GM21528 (cell line): Measurements from ENCODE around the gene MLF1.
A peak's percentile ranks its signal among the peaks of the same experiment; 100 is the strongest.
"Not testable (repeated sequence)": the region's sequence is repeated elsewhere in the genome, so short reads cannot be mapped to it uniquely, and the experiment has no call there.

ENCODE experiments used
- ATAC-seq: cut with Tn5 transposase; IDR thresholded peaks from one replicate; pipeline ENCODE4 v1.9.1; 2021; ENCODE audit warnings: mild to moderate bottlenecking, moderate library complexity; ENCODE audit not compliant: unreplicated experiment, low FRiP score

The MLF1 gene

GRCh38 chr3:158570999-158571702, at the start of gene MLF1:
MLF1 (plus strand) TSS chr3:158571194; CDS start chr3:158571301, 107 bp downstream.
- peak; percentile 100 for ATAC-seq

- no peak for ATAC-seq
These were observed 48.5 kb upstream of the MLF1 start for GRCh38 chr3:158522221-158523136.

- ATAC-seq, result no peak
These were observed 42.8 kb upstream of the MLF1 start for GRCh38 chr3:158528076-158528674.

GRCh38 chr3:158531334-158531733, 39.7 kb upstream of the MLF1 start:
- ATAC-seq, result no peak

- no peak for ATAC-seq
These were observed 38.8 kb upstream of the MLF1 start for GRCh38 chr3:158532099-158532734.

- no peak for ATAC-seq
These were observed 35.1 kb upstream of the MLF1 start for GRCh38 chr3:158535918-158536317.

GRCh38 chr3:158539414-158540014, 31.5 kb upstream of the MLF1 start:
- ATAC-seq, result peak; percentile 61

- no peak for ATAC-seq
These were observed 30.9 kb upstream of the MLF1 start for GRCh38 chr3:158540066-158540465.

GRCh38 chr3:158548691-158549090, 22.3 kb upstream of the MLF1 start:
- no peak for ATAC-seq

- ATAC-seq, result not testable (repeated sequence)
These were observed 21.1 kb upstream of the MLF1 start for GRCh38 chr3:158549938-158550337.

- ATAC-seq, result no peak
These were observed 18.9 kb upstream of the MLF1 start for GRCh38 chr3:158552124-158552523.

- ATAC-seq, result no peak
These were observed 11.5 kb upstream of the MLF1 start for GRCh38 chr3:158559504-158559903.

- ATAC-seq, result no peak
These were observed 10.0 kb upstream of the MLF1 start for GRCh38 chr3:158560979-158561378.

- no peak for ATAC-seq
These were observed 8.3 kb upstream of the MLF1 start for GRCh38 chr3:158562674-158563073.

GRCh38 chr3:158563076-158563475, 7.9 kb upstream of the MLF1 start:
- no peak for ATAC-seq

- no peak for ATAC-seq
These were observed 5.9 kb upstream of the MLF1 start for GRCh38 chr3:158565076-158565475.

GRCh38 chr3:158568784-158569183, 2.2 kb upstream of the MLF1 start:
- ATAC-seq, result no peak

- ATAC-seq, result no peak
These were observed 1.2 kb upstream of the MLF1 start for GRCh38 chr3:158569794-158570193.

GRCh38 chr3:158571969-158572765, 1.2 kb downstream of the MLF1 start:
- ATAC-seq, result no peak

GRCh38 chr3:158572766-158573060, 1.7 kb downstream of the MLF1 start:
- no peak for ATAC-seq
